GM12891 (cell line): ENCODE data around the gene SPRED1.

ENCODE experiments used
- POLR2A ChIP-seq: IDR thresholded peaks from 2 replicates; pipeline ENCODE4 v1.6.1; 2011; ENCODE audit warnings: low read depth, low read length, control low read depth
- POLR2AphosphoS5 ChIP-seq: IDR thresholded peaks from 2 replicates; pipeline ENCODE4 v1.6.1; 2011; ENCODE audit warnings: low read depth, low read length, control low read depth

GRCh38 chr15:38266247-38266986 is 13.8 kb downstream of the SPRED1 start:
- no peak for TF ChIP-seq POLR2A
- TF ChIP-seq POLR2AphosphoS5 = no peak
